ENCODE data around the gene ASTL.

The ASTL gene

DNA sequence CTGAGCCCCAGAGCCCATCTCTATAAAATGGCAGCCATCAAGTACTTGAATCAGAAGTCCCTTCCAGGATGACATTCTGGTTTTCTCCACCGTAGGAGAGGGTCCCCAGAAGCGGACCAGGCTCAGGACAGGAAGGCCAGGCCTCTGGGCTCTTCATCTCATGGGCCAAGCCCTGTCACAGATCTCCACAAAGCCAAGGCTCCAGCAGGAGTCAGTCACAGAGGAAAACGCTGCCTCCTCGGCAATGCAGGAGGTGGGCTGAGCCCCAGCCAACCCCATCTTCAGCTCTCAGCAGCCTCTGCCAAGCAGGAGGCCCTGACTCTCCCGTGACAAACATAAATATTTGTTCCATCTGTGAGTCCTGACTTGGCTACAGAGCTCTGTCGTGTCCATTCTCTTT, 64.1 kb downstream of the ASTL start:
- FAIRE-seq: no peak

DNA sequence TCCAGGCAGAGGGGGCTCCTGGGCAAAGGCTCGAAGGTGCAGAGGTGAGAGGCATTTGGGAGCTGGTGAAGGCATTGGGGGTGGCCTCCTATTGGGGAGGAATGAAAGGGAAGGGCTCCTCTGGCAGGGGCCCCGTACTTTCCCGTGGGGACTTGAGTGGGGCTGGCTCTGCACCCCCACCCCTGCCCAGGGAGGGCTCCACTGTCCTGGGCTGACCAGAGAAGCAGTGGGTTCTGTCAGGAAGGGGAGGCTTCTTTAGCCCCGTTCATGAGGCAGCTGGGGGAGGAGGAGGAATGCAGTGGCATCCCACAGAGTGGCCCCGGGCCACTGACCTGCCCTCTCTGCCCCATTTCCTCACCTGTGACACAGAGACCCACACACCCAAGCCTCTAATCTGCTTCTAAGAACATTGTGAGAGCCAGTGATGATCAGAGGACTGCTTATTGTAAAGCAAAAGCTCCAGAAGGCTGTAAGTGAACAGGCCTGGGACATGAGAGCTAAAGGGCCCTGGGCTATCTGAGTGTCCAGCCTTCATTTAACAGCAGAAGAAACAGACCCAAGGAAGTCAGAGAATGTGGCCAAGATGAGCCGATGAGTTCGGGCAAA, 65.0 kb downstream of the ASTL start:
- no peak for FAIRE-seq

All from TTC549 (cell line).